HepG2 (cell line): ENCODE measurements around the gene PIGK. TPM values are rescaled to one million over a fixed set of nuclear protein-coding genes. Genes with fewer than 3 reads are reported as not detected.

Experiments
- ATAC-seq: fragments of 200-7000 bp; cut with Tn5 transposase; 3 replicates; pipeline ENCODE4 v1.9.1; 2020; ENCODE audit warnings: mild to moderate bottlenecking, moderate library complexity
- BruUV-seq: library from RNA; stranded (reverse); fragments of 400-500 nt; replicated peaks from 2 replicates; lab custom pipeline; 2021; lab: Mats Ljungman, UMichigan
- CTCF ChIA-PET: fragments of 300-600 bp; formaldehyde crosslinking; extraction: SDS; loops from one replicate; lab custom pipeline; 2021; ENCODE audit warnings: low total read pairs, inconsistent platforms, low intra/inter-chr PET ratio; lab: Yijun Ruan, JAX
- POLR2A ChIA-PET: fragments of 350-600 bp; sonication (Branson Sonifier 250); formaldehyde crosslinking; loops from one replicate; lab custom pipeline; 2020; ENCODE audit warnings: antibody characterized with exemption, inconsistent platforms; lab: Yijun Ruan, JAX
- DNase-seq: peaks from one replicate; pipeline ENCODE4 v3.0.0-alpha.2; 2015; ENCODE audit warnings: low spot score
- FAIRE-seq: peaks from 3 replicates; lab custom pipeline; 2011; peaks lifted over from hg19 to GRCh38; lab: Jason Lieb, UNC
- H2AFZ ChIP-seq: one replicate; pipeline ENCODE4 v1.6.1; 2011; ENCODE audit warnings: low read length, inconsistent platforms
- H3K27ac ChIP-seq: fragments of 300-600 bp; 3 replicates; pipeline ENCODE4 v1.8.0; 2011; ENCODE audit warnings: mixed run types, mild to moderate bottlenecking, mixed read lengths, low read length, inconsistent platforms; ENCODE audit not compliant: insufficient read depth; ENCODE audit errors: extremely low read length
- H3K27me3 ChIP-seq, 2 experiments: fragments of 200-600 bp in 1 of 2; 2 replicates in 1 of 2; 3 replicates in 1 of 2; pipeline versions ENCODE4 v1.6.0 to v1.8.0; 2011; ENCODE audit warnings: low read length in 2 of 2, mild to moderate bottlenecking in 2 of 2, moderate library complexity in 2 of 2, inconsistent platforms in 1 of 2; ENCODE audit not compliant: insufficient read depth in 2 of 2, control insufficient read depth in 1 of 2
- H3K36me3 ChIP-seq, 2 experiments: fragments of 200-600 bp in 1 of 2; replicated peaks in 1 of 2; 2 replicates in 1 of 2; 3 replicates in 1 of 2; pipeline versions ENCODE4 v1.5.1 to v1.8.0; 2011; ENCODE audit warnings: low read length in 2 of 2, inconsistent platforms in 1 of 2; ENCODE audit not compliant: insufficient read depth in 2 of 2, control insufficient read depth in 1 of 2
- H3K4me1 ChIP-seq: 2 replicates; pipeline ENCODE4 v1.5.1; 2012; ENCODE audit warnings: low read length, inconsistent platforms; ENCODE audit not compliant: insufficient read depth
- H3K4me2 ChIP-seq: 2 replicates; pipeline ENCODE4 v1.6.0; 2011; ENCODE audit warnings: low read depth, low read length, inconsistent platforms
- H3K4me3 ChIP-seq, 3 experiments: fragments of 200-600 bp in 1 of 3; sonication (generic), shearing (Covaris generic) in 1 of 3; replicated peaks in 1 of 3; 2 replicates each; pipeline ENCODE4 v1.5.1; 2011 to 2016; ENCODE audit warnings: low read length in 3 of 3, inconsistent platforms in 2 of 3, low read depth in 2 of 3, mild to moderate bottlenecking in 2 of 3, control low read depth in 1 of 3, mixed read lengths in 1 of 3; ENCODE audit not compliant: insufficient read depth in 1 of 3
- H3K79me2 ChIP-seq: one replicate; pipeline ENCODE4 v1.6.1; 2011; ENCODE audit warnings: low read length, inconsistent platforms; ENCODE audit not compliant: insufficient read depth
- H3K9ac ChIP-seq: 2 replicates; pipeline ENCODE4 v1.6.0; 2011; ENCODE audit warnings: mild to moderate bottlenecking, low read depth, low read length, inconsistent platforms; ENCODE audit not compliant: insufficient read depth
- H3K9me3 ChIP-seq: 2 replicates; pipeline ENCODE4 v1.5.1; 2012; ENCODE audit warnings: mild to moderate bottlenecking, low read length
- H4K20me1 ChIP-seq: 2 replicates; pipeline ENCODE4 v1.6.0; 2011; ENCODE audit warnings: inconsistent platforms, mild to moderate bottlenecking, low read length, moderate library complexity; ENCODE audit not compliant: insufficient read depth
- DNMT1 ChIP-seq: sonication (generic); formaldehyde crosslinking; IDR thresholded peaks from 2 replicates; pipeline ENCODE4 v1.5.1; 2020; ENCODE audit warnings: mild to moderate bottlenecking, missing genetic modification reagents
- DPF2 ChIP-seq: sonication (generic); formaldehyde crosslinking; IDR thresholded peaks from 2 replicates; pipeline ENCODE4 v1.4.0; 2020; ENCODE audit warnings: mild to moderate bottlenecking, low read depth, missing genetic modification reagents, borderline replicate concordance
- KLF13 ChIP-seq: sonication (generic); formaldehyde crosslinking; IDR thresholded peaks from 2 replicates; pipeline ENCODE4 v1.4.0; 2020; ENCODE audit warnings: mild to moderate bottlenecking, missing genetic modification reagents
- RBAK ChIP-seq: sonication (generic); formaldehyde crosslinking; IDR thresholded peaks from 2 replicates; pipeline ENCODE4 v1.5.1; 2020; ENCODE audit warnings: mild to moderate bottlenecking, missing genetic modification reagents
- SAFB2 ChIP-seq: sonication (generic); formaldehyde crosslinking; IDR thresholded peaks from 2 replicates; pipeline ENCODE4 v1.5.1; 2020; ENCODE audit warnings: missing genetic modification reagents, low read depth, mild to moderate bottlenecking, borderline replicate concordance
- SIX4 ChIP-seq: sonication (generic); formaldehyde crosslinking; IDR thresholded peaks from 2 replicates; pipeline ENCODE4 v1.4.0; 2020; ENCODE audit warnings: missing genetic modification reagents
- SOX13 ChIP-seq, 3 experiments: fragments of 450-650 bp in 1 of 3; sonication (generic) in 1 of 3; formaldehyde crosslinking in 1 of 3; IDR thresholded peaks in 2 of 3; conservative IDR thresholded peaks in 1 of 3; 2 replicates each; pipeline versions ENCODE4 v1.5.0 to v1.6.1; 2016 to 2020; ENCODE audit warnings: antibody characterized with exemption in 1 of 3, mild to moderate bottlenecking in 1 of 3, missing compliant biosample characterization in 1 of 3, missing genetic modification reagents in 1 of 3, moderate library complexity in 1 of 3
- TEAD3 ChIP-seq: optimal IDR thresholded peaks from 2 replicates; pipeline ENCODE3; 2016; ENCODE audit warnings: borderline replicate concordance
- ZGPAT ChIP-seq: IDR thresholded peaks from 2 replicates; pipeline ENCODE4 v1.6.1; 2016; ENCODE audit warnings: mild to moderate bottlenecking
- ZNF143 ChIP-seq: sonication (generic); formaldehyde crosslinking; IDR thresholded peaks from 2 replicates; pipeline ENCODE4 v1.4.0; 2020; ENCODE audit warnings: missing genetic modification reagents
- ZNF331 ChIP-seq: sonication (generic); formaldehyde crosslinking; IDR thresholded peaks from 2 replicates; pipeline ENCODE4 v1.4.0; 2020; ENCODE audit warnings: missing genetic modification reagents
- ZNF337 ChIP-seq: sonication (generic); formaldehyde crosslinking; IDR thresholded peaks from 2 replicates; pipeline ENCODE4 v1.5.1; 2020; ENCODE audit warnings: missing genetic modification reagents, low read depth, mild to moderate bottlenecking, borderline replicate concordance
- WGBS: methylation state at CpG from one replicate; pipeline ENCODE4 v1.1.6; 2017; ENCODE audit warnings: low lambda C conversion rate; 5-methylcytosine and 5-hydroxymethylcytosine counted together
- in situ Hi-C: cut with HindIII; loops from 2 replicates; pipeline ENCODE4 v1.10.0; 2017; ENCODE audit warnings: low pct_unique_long_range_greater_than_20kb; ENCODE audit not compliant: extremely low pct_ligation_motif_present
- intact Hi-C: fragments of 100-400 bp; cut with micrococcal nuclease; formaldehyde crosslinking; loops from one replicate; pipeline ENCODE4 v1.10.0; 2022; ENCODE audit not compliant: unreplicated experiment
- polyA plus RNA-seq, 8 experiments: library from polyadenylated mRNA; depleted of rRNA in 3 of 8; stranded (reverse) in 7 of 8; unstranded in 1 of 8; fragments of >200 nt; fragmentation: Illumina TruSeq in 4 of 8; extraction: Trizol in 4 of 8; gene quantifications; 2 replicates each; pipeline versions ENCODE4 v1.2.1 to v1.2.3, GENCODE V29; 2011 to 2016; ENCODE audit warnings: low read depth in 4 of 8, missing spikeins in 1 of 8, mixed read lengths in 1 of 8; ENCODE audit not compliant: insufficient read depth in 1 of 8
- total RNA-seq, 5 experiments: library from RNA; depleted of rRNA; stranded (reverse); fragments of >200 nt; fragmentation: Illumina TruSeq; extraction: Trizol; gene quantifications; 2 replicates each; pipeline ENCODE4 v1.2.3, GENCODE V29; 2016; ENCODE audit warnings: low read depth in 1 of 5
- TF ChIP-seq, protein P1 (sequence below): sonication (generic); formaldehyde crosslinking; IDR thresholded peaks from 2 replicates; pipeline ENCODE4 v1.4.0; 2020; ENCODE audit warnings: missing genetic modification reagents, borderline replicate concordance

Gene PIGK
- total and polyA plus RNA-seq, 2 of the 13 experiments (the other 11 are each of a cell fraction or from before 2014, with no cell fraction given): 14.7 to 38.5 TPM

- no peak overlapping the region for H2AFZ ChIP-seq
- intact Hi-C loops: no loop called here
- no peak overlapping the region for H3K9ac ChIP-seq
- TF ChIP-seq TEAD3 (CRISPR knock-in tag) (no peak), ZNF143 (CRISPR knock-in tag) (no peak), DPF2 (CRISPR knock-in tag) (no peak), ZNF331 (no peak), RBAK (no peak)
- no peaks in the 10 kb centered on the region for H3K4me1 ChIP-seq
- no peaks in the 10 kb centered on the region for H3K27me3 ChIP-seq
- in situ Hi-C loops: no loop called here
- no peak for ATAC-seq
- DNase-seq: no peak
- 8% methylated on average over 7 of the region's 7 CpGs for WGBS
- POLR2A ChIA-PET: no interaction called here
- H4K20me1 ChIP-seq: no peaks in the 10 kb centered on the region
- CTCF ChIA-PET: no interaction called here
- H3K79me2 ChIP-seq: no peaks in the 10 kb centered on the region
- no peak overlapping the region for H3K4me2 ChIP-seq
- H3K36me3 ChIP-seq: no peaks in the 10 kb centered on the region
- no peak for FAIRE-seq
- BruUV-seq: no TSS peak
- H3K4me3 ChIP-seq: no peak overlapping the region
- no peak overlapping the region for H3K27ac ChIP-seq
- no peaks in the 10 kb centered on the region for H3K9me3 ChIP-seq
Observed at GRCh38 chr1:77057994-77058585, 161.1 kb downstream of the PIGK start.

GRCh38 chr1:77056525-77056924 is 162.7 kb downstream of the PIGK start:
- Histone ChIP-seq H3K4me1 (no peaks in the 10 kb centered on the region), H3K4me2 (no peak overlapping the region), H3K4me3 (no peak overlapping the region), H3K27me3 (no peaks in the 10 kb centered on the region), H3K36me3 (no peaks in the 10 kb centered on the region), H3K9ac (no peak overlapping the region), H2AFZ (no peak overlapping the region), H3K79me2 (no peaks in the 10 kb centered on the region), H3K27ac (no peak overlapping the region), H3K9me3 (no peaks in the 10 kb centered on the region), H4K20me1 (no peaks in the 10 kb centered on the region)
- POLR2A ChIA-PET: no interaction called here
- CTCF ChIA-PET: no interaction called here
- DNase-seq (no peak), FAIRE-seq (no peak), ATAC-seq (no peak)
- in situ Hi-C loops (no loop called here), intact Hi-C loops (no loop called here)
- BruUV-seq: no TSS peak
- 18% methylated on average over 7 of the region's 7 CpGs for WGBS
- TF ChIP-seq SAFB2 (CRISPR knock-in tag) (no peak), ZNF337 (CRISPR knock-in tag) (no peak), ZGPAT (CRISPR knock-in tag) (no peak), DNMT1 (no peak), SOX13 (IDR thresholded peaks at IDR 0.05) (no peak), SOX13 (CRISPR knock-in tag; conservative IDR thresholded peaks at IDR 0.05 in 1 of 2, IDR thresholded peaks at IDR 0.05 in 1 of 2) (no peak), SIX4 (CRISPR knock-in tag) (no peak), KLF13 (CRISPR knock-in tag) (no peak)
- TF ChIP-seq, protein P1, sequence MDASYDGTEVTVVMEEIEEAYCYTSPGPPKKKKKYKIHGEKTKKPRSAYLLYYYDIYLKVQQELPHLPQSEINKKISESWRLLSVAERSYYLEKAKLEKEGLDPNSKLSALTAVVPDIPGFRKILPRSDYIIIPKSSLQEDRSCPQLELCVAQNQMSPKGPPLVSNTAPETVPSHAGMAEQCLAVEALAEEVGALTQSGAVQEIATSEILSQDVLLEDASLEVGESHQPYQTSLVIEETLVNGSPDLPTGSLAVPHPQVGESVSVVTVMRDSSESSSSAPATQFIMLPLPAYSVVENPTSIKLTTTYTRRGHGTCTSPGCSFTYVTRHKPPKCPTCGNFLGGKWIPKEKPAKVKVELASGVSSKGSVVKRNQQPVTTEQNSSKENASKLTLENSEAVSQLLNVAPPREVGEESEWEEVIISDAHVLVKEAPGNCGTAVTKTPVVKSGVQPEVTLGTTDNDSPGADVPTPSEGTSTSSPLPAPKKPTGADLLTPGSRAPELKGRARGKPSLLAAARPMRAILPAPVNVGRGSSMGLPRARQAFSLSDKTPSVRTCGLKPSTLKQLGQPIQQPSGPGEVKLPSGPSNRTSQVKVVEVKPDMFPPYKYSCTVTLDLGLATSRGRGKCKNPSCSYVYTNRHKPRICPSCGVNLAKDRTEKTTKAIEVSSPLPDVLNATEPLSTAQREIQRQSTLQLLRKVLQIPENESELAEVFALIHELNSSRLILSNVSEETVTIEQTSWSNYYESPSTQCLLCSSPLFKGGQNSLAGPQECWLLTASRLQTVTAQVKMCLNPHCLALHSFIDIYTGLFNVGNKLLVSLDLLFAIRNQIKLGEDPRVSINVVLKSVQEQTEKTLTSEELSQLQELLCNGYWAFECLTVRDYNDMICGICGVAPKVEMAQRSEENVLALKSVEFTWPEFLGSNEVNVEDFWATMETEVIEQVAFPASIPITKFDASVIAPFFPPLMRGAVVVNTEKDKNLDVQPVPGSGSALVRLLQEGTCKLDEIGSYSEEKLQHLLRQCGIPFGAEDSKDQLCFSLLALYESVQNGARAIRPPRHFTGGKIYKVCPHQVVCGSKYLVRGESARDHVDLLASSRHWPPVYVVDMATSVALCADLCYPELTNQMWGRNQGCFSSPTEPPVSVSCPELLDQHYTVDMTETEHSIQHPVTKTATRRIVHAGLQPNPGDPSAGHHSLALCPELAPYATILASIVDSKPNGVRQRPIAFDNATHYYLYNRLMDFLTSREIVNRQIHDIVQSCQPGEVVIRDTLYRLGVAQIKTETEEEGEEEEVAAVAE (CRISPR knock-in tag): no peak
